Breast epithelium (tissue), 3 donors: ENCODE data around the gene NSG2.
"Not testable (repeated sequence)": the region's sequence is repeated elsewhere in the genome, so short reads cannot be mapped to it uniquely, and the experiment has no call there.

ENCODE experiments used
- CTCF ChIP-seq, 3 donors: fragments of 450-650 bp; IDR thresholded peaks; one replicate each; pipeline ENCODE4 v1.5.1; 2016 to 2017; ENCODE audit warnings: antibody characterized with exemption in 3 of 3, mild to moderate bottlenecking in 3 of 3, moderate library complexity in 3 of 3
- POLR2A ChIP-seq: fragments of 450-650 bp; IDR thresholded peaks from one replicate; pipeline ENCODE4 v1.6.1; 2016; ENCODE audit warnings: antibody characterized with exemption, mild to moderate bottlenecking, moderate library complexity
- POLR2AphosphoS5 ChIP-seq, 3 donors: sonication (generic); formaldehyde crosslinking; IDR thresholded peaks; one replicate each; pipeline ENCODE4 v1.6.1; 2017; ENCODE audit warnings: antibody characterized with exemption in 3 of 3

DNA sequence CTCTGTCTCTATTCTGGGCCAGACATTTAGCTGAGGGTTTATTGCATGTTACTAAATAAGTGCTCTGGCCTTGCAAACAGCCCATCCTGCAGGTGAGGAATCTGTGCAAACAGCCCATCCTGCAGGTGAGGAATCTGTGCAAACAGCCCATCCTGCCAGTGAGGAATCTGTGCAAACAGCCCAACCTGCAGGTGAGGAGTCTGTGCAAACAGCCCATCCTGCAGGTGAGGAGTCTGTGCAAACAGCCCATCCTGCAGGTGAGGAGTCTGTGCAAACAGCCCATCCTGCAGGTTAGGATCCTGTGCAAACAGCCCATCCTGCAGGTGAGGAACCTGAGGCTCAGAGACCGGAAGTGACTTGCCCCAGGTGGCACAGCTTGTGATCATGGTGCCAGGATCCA, 101.5 kb downstream of the NSG2 start:
- not testable (repeated sequence) for TF ChIP-seq POLR2AphosphoS5 (IDR thresholded peaks at IDR 0.05); CTCF (IDR thresholded peaks at IDR 0.05); POLR2A
